Astrocyte of the hippocampus (primary cell): Measurements from ENCODE around the gene CACNA1C.
"Not testable (repeated sequence)": the region's sequence is repeated elsewhere in the genome, so short reads cannot be mapped to it uniquely, and the experiment has no call there.

Experiments used
- DNase-seq: peaks from one replicate; pipeline ENCODE4 v3.0.0; 2011; ENCODE audit warnings: low read depth, low spot score

Gene CACNA1C

DNA sequence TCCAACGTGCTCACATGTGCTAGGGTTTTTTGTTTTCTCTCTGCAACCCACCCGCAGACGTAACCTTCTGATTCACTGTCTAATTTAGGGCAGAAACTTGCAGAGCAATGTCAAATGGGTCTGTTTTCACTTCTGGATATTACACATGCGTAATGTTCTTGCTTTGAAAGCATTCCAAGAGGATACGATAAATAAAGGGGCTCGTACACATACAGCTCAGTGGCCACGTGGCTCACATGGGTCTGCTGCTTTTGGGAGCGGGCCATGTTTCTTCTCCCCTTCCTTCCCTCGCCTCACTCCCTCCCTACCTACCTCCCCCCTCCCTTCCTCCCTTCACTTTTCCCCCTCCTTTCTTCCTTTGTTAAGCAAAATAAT, 23.4 kb downstream of the CACNA1C start:
- DNase-seq, result no peak

DNA sequence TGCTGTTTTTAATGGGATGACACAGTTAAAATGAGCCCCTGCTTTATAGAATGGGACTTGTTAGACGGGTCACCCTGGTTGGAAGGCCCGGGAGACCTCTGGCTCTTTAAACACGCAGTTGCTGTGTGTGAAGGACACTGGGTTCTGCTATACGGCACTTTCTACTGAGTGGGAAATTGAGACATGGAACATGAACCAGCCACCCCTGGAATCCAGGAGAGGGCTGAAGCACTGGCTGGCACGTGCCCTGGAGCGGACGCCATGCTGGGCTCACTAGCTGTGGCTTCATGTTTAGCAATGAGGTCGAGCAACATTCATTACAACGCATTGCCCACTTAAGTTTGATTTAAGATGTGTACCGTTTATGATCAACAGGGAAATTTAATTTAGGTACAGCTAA, 23.9 kb downstream of the CACNA1C start:
- DNase-seq, result no peak

DNA sequence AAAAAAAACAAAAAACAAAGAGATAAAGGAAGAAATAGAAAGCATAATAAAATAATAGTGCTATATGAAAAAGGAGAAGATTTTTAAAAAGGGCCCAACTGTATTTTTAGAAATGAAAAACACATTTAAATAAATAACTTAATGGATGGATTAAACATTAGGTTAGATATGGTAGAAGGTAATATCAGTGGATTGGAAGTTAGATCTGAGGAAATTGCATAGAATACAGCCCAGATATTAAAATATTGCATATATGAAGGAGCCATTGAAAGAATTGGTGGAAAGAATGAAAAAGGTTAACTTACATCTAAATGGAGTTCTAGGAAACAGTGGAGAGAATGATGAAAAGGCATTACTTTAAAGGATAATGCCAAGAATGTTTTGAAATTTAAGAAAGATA, 27.8 kb downstream of the CACNA1C start:
- no peak for DNase-seq

DNA sequence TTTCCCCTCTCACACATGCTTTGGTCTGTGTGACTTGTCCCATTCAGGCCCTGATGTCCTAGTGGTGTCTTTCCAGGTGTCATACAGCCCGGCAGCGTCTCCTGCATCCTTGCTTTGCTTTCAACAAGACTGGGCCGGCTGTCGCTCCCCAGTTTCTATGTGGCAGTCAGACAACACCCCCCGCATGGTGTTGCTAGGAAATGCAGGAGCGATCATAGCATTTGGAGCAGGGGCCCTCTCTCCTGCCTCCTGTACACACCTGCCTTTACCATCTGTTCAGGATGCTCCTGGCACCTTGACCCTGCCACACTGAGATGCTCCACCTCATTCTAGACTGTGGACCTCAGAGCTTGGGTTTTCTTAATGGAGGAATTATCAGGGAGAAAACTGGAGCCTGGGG, 29.5 kb downstream of the CACNA1C start:
- no peak for DNase-seq

DNA sequence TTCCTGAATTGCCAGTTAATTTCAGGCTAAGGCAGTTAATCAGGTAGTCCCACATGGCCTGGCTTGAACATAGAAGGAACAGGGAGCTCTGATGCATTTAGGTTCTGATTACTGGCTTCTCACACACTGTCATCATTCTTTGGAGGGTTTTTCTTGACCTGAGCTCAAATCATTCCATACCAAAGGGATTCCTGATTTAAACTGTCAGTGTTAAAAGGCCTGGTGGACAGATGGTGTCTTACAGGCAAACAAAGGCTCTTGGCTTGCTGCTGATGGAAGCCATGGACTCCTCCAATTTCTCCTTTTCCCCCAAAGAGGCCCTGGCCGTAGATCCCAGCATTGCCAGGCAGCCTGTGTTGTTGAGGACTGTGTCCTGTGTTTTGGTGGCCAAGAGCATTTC, 30.2 kb downstream of the CACNA1C start:
- no peak for DNase-seq

DNA sequence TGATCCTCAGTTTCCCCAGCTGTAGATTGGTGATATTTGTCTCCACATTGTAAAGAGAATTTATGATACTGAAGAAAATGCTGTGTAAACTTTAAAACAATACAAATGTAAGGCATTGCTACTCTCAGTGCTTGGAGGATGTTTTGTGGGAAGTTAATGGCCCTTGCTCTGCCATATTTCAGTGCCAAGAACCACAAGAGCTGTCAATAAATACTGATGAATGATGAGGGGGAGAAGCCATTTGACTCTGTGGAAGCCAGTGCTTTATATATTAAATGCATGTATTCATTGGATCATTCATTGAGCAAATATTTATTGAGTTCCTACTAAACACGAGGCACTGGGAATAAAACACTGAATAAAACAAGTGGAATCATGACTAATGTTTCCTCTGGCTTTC, 30.8 kb downstream of the CACNA1C start:
- no peak for DNase-seq

DNA sequence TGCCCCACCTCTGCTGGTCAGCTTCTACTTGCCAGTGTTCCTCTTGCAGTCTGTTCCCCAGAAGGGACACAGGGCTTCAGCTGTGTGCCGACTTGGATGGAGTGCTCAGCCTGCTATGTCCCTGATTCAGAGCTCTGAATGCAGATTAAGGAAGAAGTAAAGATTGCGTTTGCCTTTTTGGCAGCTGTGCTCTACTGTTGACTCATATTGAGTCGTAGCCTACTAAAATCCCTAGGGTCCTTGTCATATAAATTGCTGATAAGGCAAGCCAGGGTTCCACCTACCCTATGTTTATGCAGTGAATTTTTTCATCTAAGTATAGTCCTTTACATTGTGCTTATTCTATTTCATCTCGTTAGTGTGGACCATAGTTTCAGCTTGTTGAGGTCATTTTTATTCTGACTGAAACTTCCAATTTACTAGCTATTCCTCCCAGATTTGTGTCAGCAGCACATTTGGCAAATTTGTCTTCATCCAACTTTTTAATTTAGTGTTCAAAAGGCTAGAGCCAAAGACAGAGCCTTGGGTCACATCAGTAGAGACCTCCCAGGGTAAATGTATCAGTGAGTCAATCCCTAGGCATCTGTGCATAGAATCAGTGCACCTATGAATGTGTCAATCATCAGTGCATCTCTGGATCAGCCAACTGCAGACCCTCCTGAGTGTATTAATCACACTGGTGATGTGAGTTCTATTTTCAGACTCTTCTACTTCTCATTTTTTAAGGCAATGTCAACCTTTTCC, 31.9 kb downstream of the CACNA1C start:
- DNase-seq, result peak; percentile 29

DNA sequence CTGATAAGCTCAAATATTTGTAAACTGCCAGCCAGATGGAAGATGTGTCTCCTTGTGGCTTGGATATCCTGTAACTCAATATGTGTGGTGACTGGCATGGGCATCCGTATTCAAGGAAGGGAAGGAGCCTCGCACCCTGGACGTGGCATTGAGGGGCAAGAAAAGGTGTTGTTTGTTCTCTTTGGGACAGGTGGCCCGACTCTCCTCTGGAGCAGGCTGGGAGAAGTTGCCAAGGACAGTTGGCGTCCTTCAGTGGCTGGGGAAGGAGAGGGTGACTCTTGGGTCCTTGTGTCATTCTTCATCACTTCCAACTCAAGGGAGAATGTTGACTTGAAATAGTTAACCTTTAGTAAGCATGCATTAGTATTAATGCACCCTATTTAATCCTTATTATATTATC, 39.6 kb downstream of the CACNA1C start:
- no peak for DNase-seq

DNA sequence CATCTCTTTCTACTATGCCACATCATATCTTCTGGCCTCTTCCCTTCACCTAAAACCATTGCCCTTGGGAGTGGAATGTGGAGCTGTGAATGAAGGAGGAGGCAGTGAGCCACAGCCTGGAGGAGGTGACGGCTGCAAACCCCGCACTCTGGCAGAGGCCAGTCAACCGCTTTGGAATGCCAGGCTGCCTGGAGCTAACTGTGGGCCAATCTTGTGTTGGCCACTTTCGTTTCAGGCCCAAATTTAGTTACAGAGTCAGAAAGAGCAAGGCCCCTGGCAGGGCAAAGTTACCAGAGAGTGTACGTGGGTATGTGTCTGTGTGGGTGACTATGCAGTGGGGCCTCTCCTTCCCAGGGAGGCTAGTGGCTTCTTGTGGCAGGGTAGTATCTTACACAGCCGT, 40.1 kb downstream of the CACNA1C start:
- peak; percentile 11 for DNase-seq

DNA sequence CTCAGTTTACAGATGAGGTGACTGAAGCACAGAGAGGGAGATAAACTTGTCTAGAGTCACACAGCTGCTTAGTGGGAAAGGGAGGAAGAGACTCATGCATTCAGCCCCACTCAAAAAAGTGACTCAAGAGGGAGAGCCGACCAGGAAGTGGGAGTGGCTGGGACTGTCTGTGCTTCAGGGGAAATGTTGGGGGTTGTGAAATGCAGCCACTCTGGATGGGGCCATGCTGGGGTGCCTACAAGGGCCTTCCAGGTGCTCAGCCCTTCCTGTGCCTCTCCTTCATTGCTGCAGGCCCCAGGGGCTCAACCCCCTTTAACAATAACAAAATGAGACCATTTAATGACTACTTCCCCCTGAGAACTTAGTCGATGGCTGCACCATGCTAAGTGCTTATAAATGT, 41.8 kb downstream of the CACNA1C start:
- DNase-seq, result no peak

DNA sequence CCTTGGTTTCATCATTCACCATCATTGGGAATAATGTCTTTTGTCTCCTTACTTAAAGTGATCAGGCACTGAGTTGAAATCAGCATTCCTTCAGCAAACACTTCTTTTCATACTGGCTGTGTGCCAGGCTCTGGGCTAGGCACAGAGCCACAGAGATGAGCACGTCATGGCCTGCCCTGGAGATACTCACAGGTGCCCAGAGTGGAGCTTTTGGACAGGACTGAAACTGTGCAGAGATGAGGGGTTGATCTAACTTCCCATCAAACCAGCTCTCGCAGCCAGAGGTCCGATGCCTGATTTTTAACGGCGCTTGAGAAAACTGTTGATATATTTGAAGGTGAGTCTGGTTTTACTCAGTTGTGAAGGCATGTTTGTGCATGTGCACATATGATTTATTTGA, 43.1 kb downstream of the CACNA1C start:
- no peak for DNase-seq

DNA sequence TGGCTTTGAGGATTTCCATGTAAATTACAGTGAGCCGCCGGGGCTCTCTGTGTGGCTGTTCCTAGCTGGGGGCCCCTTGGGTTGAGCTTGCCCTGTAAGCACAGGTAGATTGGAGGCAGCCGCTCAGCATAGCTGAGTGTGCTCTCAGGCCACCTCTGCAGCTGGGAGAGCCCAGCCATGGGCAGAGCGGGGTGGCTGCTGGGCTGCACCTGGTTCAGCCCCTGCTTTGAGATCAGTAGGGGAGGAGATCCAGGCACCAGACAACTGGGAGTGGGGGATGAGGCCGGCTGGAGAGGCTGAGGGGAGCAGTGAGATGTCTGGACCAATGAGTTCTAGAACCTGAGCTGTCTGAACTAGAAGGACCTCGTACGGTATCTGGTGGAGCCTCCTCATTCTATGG, 44.8 kb downstream of the CACNA1C start:
- no peak for DNase-seq

DNA sequence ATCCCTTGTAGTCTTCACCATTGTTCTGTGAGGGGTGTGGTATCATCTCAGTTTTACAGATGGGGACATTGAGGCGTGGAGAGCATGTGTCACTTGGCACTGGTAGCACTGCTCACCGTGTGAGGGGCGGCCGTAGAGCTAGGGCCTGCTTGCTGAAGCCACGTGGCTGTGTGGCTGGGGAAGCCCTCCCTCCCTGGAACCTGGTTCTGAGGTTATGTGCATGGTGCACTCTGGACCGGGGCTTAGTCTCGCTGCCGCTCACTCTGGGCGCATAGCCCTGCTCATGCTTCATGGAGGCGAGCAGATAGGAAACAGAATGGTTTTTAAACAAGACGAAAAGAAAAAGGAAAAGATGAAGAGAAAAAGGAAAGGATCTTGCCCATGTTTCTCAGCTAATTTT, 46.1 kb downstream of the CACNA1C start:
- DNase-seq, result no peak

DNA sequence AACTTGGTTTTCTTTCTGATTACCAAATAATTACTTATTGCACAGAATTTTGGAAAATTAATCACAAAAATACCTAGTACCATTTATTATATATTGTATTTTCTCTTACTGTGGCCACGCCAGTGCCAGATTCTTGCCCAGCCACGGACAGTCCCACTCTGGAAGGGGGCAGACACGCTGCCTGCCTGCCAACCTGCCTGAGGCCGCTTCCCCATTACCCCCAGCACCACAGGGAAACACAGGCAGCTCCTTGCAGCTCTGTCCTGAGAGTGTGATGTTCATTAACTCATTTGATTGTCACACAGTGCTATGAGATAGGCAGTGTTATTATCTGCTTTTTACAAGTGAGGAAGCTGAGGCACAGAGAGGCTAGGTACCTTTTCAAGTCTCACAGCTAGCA, 46.8 kb downstream of the CACNA1C start:
- no peak for DNase-seq

DNA sequence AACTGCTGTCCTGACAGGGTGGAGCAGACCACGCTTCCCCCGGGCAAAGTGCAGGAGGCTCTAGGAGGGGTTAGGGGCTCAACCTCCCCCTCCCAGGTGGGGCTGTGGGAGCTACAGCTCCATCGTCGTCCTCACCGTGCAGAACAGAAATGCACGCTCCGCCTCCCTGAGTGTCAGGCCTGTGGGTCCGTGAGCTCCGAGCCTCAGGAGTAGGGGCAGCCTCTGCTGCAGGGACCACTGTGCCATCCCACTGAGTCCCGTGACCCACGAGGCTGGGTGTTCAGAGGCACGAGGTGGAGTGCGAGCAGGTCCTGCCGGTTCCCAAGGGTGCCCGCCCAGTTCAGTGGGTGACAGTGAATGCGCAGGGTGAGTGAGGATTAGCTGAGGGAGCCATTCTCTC, 48.6 kb downstream of the CACNA1C start:
- no peak for DNase-seq

DNA sequence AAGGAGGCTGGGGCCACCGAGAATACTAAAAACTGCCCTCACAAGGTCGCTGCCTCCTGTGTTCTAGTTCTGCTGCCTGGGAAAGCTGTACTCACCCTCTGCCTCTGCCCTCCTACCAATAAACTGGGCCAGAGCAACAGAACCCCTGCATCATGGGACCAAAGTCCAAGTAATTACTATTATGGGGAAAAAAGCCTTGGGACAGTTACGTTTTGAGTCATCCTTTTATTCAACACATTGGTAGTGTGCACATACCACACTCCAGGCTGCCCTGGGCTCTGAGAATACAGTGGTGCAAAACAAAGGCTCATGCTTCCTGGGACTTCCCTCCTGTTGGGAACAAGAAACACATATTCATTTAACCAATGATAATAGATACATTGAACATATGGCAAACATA, 49.0 kb downstream of the CACNA1C start:
- DNase-seq, result no peak

DNA sequence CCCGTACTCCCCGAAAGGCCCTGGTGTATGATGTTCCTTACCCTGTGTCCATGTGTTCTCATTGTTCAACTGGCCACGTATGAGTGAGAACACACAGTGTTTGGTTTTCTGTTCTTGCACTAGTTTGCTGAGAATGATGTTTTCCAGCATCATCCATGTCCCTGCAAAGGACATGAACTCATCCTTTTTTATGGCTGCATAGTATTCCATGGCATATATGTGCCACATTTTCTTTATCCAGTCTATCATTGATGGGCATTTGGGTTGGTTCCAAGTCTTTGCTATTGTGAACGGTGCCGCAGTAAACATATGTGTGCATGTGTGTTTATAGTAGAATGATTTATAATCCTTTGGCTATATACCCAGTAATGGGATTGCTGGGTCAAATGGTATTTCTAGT, 49.9 kb downstream of the CACNA1C start:
- DNase-seq, result not testable (repeated sequence)

DNA sequence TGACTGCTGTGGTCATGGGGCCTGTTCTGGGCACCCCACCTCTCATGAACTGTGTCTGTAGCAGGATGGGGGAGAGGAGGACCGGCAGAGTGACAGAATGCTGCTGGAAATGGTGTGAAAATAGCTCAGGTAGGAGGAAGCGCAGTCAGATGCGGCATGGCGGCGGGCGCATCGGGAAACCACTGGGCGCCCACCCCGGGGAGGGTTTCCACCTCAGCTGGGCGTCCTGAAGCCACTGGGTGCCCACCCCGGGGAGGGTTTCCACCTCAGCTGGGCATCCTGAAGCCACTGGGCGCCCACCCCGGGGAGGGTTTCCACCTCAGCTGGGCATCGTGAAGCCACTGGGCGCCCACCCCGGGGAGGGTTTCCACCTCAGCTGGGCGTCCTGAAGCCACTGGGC, 52.6 kb downstream of the CACNA1C start:
- not testable (repeated sequence) for DNase-seq

DNA sequence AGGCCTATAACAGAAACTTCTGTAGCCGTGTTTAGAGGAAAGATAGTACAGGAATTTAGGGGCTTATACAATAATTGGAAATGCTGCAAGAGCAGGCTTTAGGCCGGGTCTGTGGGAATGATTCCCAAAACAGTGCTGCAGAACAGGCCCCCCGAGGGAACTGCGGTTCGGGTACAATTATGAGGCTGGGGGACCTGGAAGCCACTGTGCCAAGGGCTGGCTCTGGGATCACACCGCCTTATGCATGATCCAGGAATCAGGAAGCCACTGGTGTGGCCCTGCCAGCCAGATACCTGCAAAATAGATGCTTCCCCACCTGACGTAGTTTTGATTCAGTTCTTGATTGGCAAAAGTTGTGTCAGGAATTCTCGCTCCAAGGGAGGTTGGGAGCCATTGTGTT, 55.4 kb downstream of the CACNA1C start:
- no peak for DNase-seq

DNA sequence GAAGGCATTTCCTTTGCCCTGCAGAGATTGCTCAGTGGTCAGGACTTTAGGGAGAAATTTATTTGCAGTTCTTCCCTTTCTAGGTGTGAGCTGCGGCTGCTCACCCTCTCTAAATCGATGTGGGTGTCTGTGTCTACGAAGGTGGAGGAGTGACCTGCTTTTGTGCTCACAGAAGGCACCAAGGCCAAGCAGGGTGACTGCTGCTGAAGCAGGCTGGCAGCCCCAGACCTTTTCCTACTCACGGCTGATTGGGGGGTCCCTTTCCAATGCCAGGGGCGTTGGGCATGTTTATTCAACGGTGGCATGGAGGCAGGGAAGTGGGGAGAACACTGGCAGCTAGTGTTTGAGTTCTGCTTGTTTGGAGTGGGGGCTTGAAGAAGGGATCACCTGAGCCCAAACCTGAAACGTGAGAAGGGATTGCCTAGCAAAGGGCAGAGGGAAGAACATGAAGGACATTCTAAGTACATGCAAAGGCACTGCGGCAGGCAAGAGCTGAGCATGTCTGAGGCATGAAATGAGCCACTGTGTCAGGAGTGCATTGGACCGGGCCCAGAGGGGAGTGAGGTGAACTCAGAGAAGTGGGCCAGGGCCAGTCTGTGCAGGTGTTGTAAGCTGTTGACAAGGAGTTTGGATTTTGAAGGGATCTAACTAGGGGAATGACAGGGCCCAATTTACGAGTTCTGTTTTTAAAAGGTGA, 56.3 kb downstream of the CACNA1C start:
- no peak for DNase-seq

DNA sequence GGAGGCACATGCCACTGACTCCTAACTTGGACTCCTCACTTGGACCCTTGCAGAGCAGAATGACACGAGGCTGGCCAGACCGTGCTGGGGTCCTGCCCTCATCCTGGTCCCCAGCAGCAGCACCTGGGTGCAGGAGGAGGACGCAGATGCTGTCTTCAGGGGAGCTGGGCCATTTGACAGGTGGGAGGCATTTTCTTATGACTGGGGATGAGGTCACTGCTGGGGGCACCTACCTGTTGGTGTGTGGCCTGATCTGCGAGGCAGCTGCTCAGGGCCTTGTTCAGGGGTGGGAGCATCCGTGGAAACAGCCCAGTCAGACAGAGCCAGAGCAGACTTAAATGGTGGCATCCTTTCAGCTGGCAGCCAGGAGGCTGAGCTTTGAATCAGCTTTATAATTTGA, 57.3 kb downstream of the CACNA1C start:
- no peak for DNase-seq

DNA sequence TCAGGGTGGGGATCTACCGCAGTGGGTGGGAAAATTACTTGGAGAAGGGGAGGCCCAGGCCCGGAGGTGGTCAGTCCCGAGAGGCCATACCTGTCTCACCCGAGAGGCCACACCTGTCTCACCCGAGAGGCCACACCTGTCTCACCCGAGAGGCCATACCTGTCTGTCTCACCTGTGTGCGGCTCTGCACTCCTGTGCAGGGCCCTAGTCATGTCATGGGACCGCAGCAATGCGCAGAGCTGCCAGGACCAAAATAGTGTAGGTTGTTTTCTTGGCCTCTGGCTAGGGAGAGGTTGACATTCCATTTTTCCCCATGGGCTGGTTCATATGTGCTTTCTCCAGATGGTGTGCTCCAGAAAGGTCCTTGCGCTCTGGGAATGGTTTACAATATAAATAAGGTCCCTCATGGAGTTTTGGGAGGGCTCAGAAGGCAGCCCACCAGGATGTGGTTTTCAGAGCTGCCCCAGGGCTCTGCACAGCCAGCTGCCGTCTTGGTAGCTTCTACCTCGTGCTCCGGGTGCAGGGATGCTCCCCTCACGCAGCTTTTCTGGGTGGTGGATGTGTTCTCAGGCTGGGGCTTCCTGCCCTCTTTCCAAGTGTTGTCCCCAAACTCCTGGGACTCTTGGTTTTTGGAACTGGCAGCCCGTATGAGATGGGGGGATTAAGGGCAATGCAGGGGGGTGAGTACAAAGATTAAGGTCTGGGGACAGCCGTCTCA, 58.2 kb downstream of the CACNA1C start:
- DNase-seq, result no peak

DNA sequence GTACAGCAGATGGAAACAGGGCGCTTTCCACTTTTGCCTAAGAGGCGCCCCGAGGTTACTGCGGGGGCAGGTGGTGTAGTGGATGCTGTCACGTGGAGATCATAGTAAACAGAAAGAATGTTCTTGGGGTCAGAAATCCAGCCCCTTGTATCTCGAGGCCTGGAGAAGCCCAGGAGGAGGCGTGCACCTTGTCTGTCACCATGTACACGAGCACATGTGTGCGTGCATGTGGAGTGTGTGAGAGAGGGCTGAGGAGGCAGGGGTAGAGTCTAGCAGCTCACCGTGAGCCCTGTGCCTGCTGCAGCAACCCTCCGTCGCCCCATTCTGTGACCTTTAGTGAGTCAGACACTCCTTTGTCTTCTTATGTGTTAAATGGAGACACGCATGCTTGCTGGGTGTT, 59.0 kb downstream of the CACNA1C start:
- no peak for DNase-seq
